T-cell (primary cell): Measurements from ENCODE around the gene PELI2. TPM values are rescaled to one million over a fixed set of nuclear protein-coding genes. Genes with fewer than 3 reads are reported as not detected.
"Not testable (repeated sequence)": the region's sequence is repeated elsewhere in the genome, so short reads cannot be mapped to it uniquely, and the experiment has no call there.

Source experiments
- ATAC-seq, 4 experiments: fragments of 200-7000 bp in 3 of 4; fragments of 150-1000 bp in 1 of 4; cut with Tn5 transposase; replicated peaks in 1 of 4; 1 replicate in 3 of 4; 2 replicates in 1 of 4; pipeline ENCODE4 v1.10.0; 2021; ENCODE audit warnings: moderate library complexity in 3 of 4, mild to moderate bottlenecking in 2 of 4, moderate number of reproducible peaks in 1 of 4
- CTCF ChIA-PET, 2 donors: fragments of 300-600 bp; sonication (Branson Sonifier 250); formaldehyde crosslinking; loops; one replicate each; lab custom pipeline; 2022; ENCODE audit warnings: antibody characterized with exemption in 2 of 2; lab: Charles Lee
- POLR2A ChIA-PET, 2 donors: fragments of 300-600 bp; sonication (Branson Sonifier 250); formaldehyde crosslinking; loops; one replicate each; lab custom pipeline; 2022; ENCODE audit warnings: antibody characterized with exemption in 2 of 2; lab: Charles Lee
- DNase-seq, 35 experiments: peaks; one replicate each; pipeline versions ENCODE4 v3.0.0 to v3.0.0-alpha.2; 2013 to 2023
- H3K27ac ChIP-seq: one replicate; pipeline ENCODE4 v1.5.1; 2013; ENCODE audit warnings: low read length
- H3K27me3 ChIP-seq, 2 experiments: replicated peaks in 1 of 2; 1 replicate in 1 of 2; 2 replicates in 1 of 2; pipeline versions ENCODE4 v1.6.1 to v1.7.0; 2013; ENCODE audit warnings: low read length in 1 of 2, mixed read lengths in 1 of 2; ENCODE audit not compliant: control insufficient read depth in 2 of 2, insufficient read depth in 2 of 2; ENCODE audit errors: extremely low read depth in 1 of 2
- H3K36me3 ChIP-seq, 2 donors: 1 replicate in 1 of 2; 2 replicates in 1 of 2; pipeline versions ENCODE4 v1.6.1 to v1.7.0; 2013; ENCODE audit warnings: low read length in 1 of 2; ENCODE audit not compliant: control insufficient read depth in 2 of 2, insufficient read depth in 1 of 2; ENCODE audit errors: extremely low read depth in 1 of 2
- H3K4me1 ChIP-seq, 2 experiments: 1 replicate in 1 of 2; 2 replicates in 1 of 2; pipeline versions ENCODE4 v1.6.1 to v1.7.0; 2013; ENCODE audit warnings: low read length in 2 of 2, mixed read lengths in 1 of 2; ENCODE audit not compliant: insufficient read depth in 2 of 2, control insufficient read depth in 1 of 2; ENCODE audit errors: extremely low read depth in 1 of 2
- H3K4me3 ChIP-seq, 2 donors: 1 replicate in 1 of 2; 2 replicates in 1 of 2; pipeline versions ENCODE4 v1.5.1 to v1.7.0; 2013; ENCODE audit warnings: mild to moderate bottlenecking in 2 of 2, low read length in 1 of 2, moderate library complexity in 1 of 2; ENCODE audit not compliant: control insufficient read depth in 1 of 2; ENCODE audit errors: extremely low read depth in 1 of 2
- H3K9me3 ChIP-seq: 2 replicates; pipeline ENCODE4 v1.7.0; 2013
- H3K27ac Mint-ChIP-seq, 2 donors: one replicate each; pipeline ENCODE4 v1.8.0; 2020 to 2021; ENCODE audit warnings: mild to moderate bottlenecking in 2 of 2, mixed read lengths in 2 of 2
- H3K27me3 Mint-ChIP-seq, 2 donors: one replicate each; pipeline ENCODE4 v1.8.0; 2021 to 2022; ENCODE audit warnings: mixed read lengths in 2 of 2
- H3K36me3 Mint-ChIP-seq: one replicate; pipeline ENCODE4 v1.8.0; 2021; ENCODE audit warnings: mixed read lengths
- H3K4me1 Mint-ChIP-seq, 3 donors: one replicate each; pipeline ENCODE4 v1.8.0; 2020 to 2022; ENCODE audit warnings: mixed read lengths in 3 of 3, mild to moderate bottlenecking in 1 of 3
- H3K4me3 Mint-ChIP-seq, 3 donors: one replicate each; pipeline ENCODE4 v1.8.0; 2020 to 2022; ENCODE audit warnings: mild to moderate bottlenecking in 3 of 3, mixed read lengths in 3 of 3, moderate library complexity in 3 of 3
- H3K9me3 Mint-ChIP-seq, 3 donors: one replicate each; pipeline ENCODE4 v1.8.0; 2020 to 2022; ENCODE audit warnings: mixed read lengths in 3 of 3
- WGBS: methylation state at CpG from one replicate; pipeline ENCODE4 v1.1.5; 2013; ENCODE audit warnings: missing lambda C conversion rate; ENCODE audit not compliant: insufficient coverage; 5-methylcytosine and 5-hydroxymethylcytosine counted together
- total RNA-seq, 35 experiments: library from RNA in 6 of 35; stranded (reverse) in 6 of 35; fragments of 120-200 nt in 1 of 35; gene quantifications; one replicate each; pipeline versions ENCODE4 v1.2.1 to v1.2.4 and lab custom pipeline; 2013 to 2026

Gene PELI2
- total RNA-seq, 5 donors from 2014 or later (not counting 1 experiment from before 2014, with no cell fraction given) = 9.0 to 12.7 (median 10.5) TPM

GRCh38 chr14:56156096-56156495 is 37.9 kb downstream of the PELI2 start:
- no peaks in the 10 kb centered on the region for H3K27me3 ChIP-seq
- H3K9me3 Mint-ChIP-seq = peaks cover 0 to 3% (median 0%) of the 10 kb centered on the region in 3 donors
- CTCF ChIA-PET = interaction anchor here in 1 of 2 donors (0.5 kb wide), 1 partner anchor 1087 kb away, joined by 3 read pairs; no protein-coding TSS in a partner anchor
- no peak overlapping the region for H3K27ac ChIP-seq
- H3K36me3 Mint-ChIP-seq = peaks cover 2% of the 10 kb centered on the region
- DNase-seq = no peak
- POLR2A ChIA-PET = no interaction called here
- H3K4me3 Mint-ChIP-seq = no peak overlapping the region
- no peaks in the 10 kb centered on the region for H3K4me1 ChIP-seq
- no peaks in the 10 kb centered on the region for H3K36me3 ChIP-seq
- H3K4me3 ChIP-seq = no peak overlapping the region
- peaks cover 18 to 49% (median 31%) of the 10 kb centered on the region in 3 donors for H3K4me1 Mint-ChIP-seq
- H3K27me3 Mint-ChIP-seq = peaks cover 0 to 1% of the 10 kb centered on the region in 2 donors
- no peak overlapping the region for H3K27ac Mint-ChIP-seq
- H3K9me3 ChIP-seq = no peaks in the 10 kb centered on the region
- ATAC-seq = no peak

GRCh38 chr14:56159066-56159465 is 40.9 kb downstream of the PELI2 start:
- peaks cover 15 to 30% (median 20%) of the 10 kb centered on the region in 3 donors for H3K4me1 Mint-ChIP-seq
- no peaks in the 10 kb centered on the region for H3K36me3 ChIP-seq
- ChIA-PET POLR2A (interaction anchor here in 1 of 2 donors (0.5 kb wide), 1 partner anchor 994 kb away, joined by 3 read pairs; no protein-coding TSS in a partner anchor), CTCF (no interaction called here)
- ATAC-seq = no peak
- H3K27me3 ChIP-seq = no peaks in the 10 kb centered on the region
- peaks cover 0 to 1% of the 10 kb centered on the region in 2 donors for H3K27me3 Mint-ChIP-seq
- H3K36me3 Mint-ChIP-seq = peaks cover 11% of the 10 kb centered on the region
- peaks cover 11 to 21% (median 17%) of the 10 kb centered on the region in 3 donors for H3K9me3 Mint-ChIP-seq
- no peaks in the 10 kb centered on the region for H3K9me3 ChIP-seq
- H3K4me1 ChIP-seq = no peaks in the 10 kb centered on the region
- no peak for DNase-seq
- H3K27ac Mint-ChIP-seq = no peak overlapping the region
- no peak overlapping the region for H3K27ac ChIP-seq
- H3K4me3 ChIP-seq = no peak overlapping the region
- H3K4me3 Mint-ChIP-seq = no peak overlapping the region
- WGBS = 30% methylated on average over 4 of the region's 4 CpGs

- peaks cover 11 to 19% (median 14%) of the 10 kb centered on the region in 3 donors for H3K4me1 Mint-ChIP-seq
- H3K36me3 Mint-ChIP-seq = peaks cover 20% of the 10 kb centered on the region
- Histone ChIP-seq H3K9me3 (no peaks in the 10 kb centered on the region), H3K27ac (no peak overlapping the region), H3K36me3 (no peaks in the 10 kb centered on the region), H3K27me3 (no peaks in the 10 kb centered on the region), H3K4me3 (no peak overlapping the region), H3K4me1 (no peaks in the 10 kb centered on the region)
- ChIA-PET POLR2A (no interaction called here), CTCF (no interaction called here)
- no peak for ATAC-seq
- no peak overlapping the region for H3K4me3 Mint-ChIP-seq
- H3K27ac Mint-ChIP-seq = no peak overlapping the region
- H3K27me3 Mint-ChIP-seq = peaks cover 0 to 1% of the 10 kb centered on the region in 2 donors
- DNase-seq = no peak
- WGBS = 40% methylated on average over 1 of the region's 2 CpGs
- peaks cover 11 to 31% (median 25%) of the 10 kb centered on the region in 3 donors for H3K9me3 Mint-ChIP-seq
Measured at GRCh38 chr14:56160088-56160487, 41.9 kb downstream of the PELI2 start.

- Mint-ChIP-seq H3K4me3 (no peak overlapping the region), H3K4me1 (peaks cover 11 to 27% (median 14%) of the 10 kb centered on the region in 3 donors), H3K36me3 (peaks cover 30% of the 10 kb centered on the region), H3K9me3 (peaks cover 19 to 44% (median 31%) of the 10 kb centered on the region in 3 donors), H3K27me3 (no peaks in the 10 kb centered on the region), H3K27ac (no peak overlapping the region)
- Histone ChIP-seq H3K36me3 (no peaks in the 10 kb centered on the region), H3K4me3 (no peak overlapping the region), H3K9me3 (peaks cover 3% of the 10 kb centered on the region), H3K4me1 (no peaks in the 10 kb centered on the region), H3K27ac (no peak overlapping the region), H3K27me3 (no peaks in the 10 kb centered on the region)
- ATAC-seq (no peak), DNase-seq (no peak)
- no CpG with 5 or more reads among the region's 1 CpG for WGBS
- CTCF ChIA-PET = no interaction called here
- POLR2A ChIA-PET = interaction anchor here in 1 of 2 donors (0.6 kb wide), 1 partner anchor 26 kb away, joined by 6 read pairs; no protein-coding TSS in a partner anchor
Measured at GRCh38 chr14:56161658-56162057, 43.4 kb downstream of the PELI2 start.

- H3K27me3 Mint-ChIP-seq = no peaks in the 10 kb centered on the region
- CTCF ChIA-PET = no interaction called here
- POLR2A ChIA-PET = no interaction called here
- peaks cover 34% of the 10 kb centered on the region for H3K36me3 Mint-ChIP-seq
- ATAC-seq (no peak), DNase-seq (no peak)
- no peak overlapping the region for H3K4me3 Mint-ChIP-seq
- peaks cover 11 to 32% (median 15%) of the 10 kb centered on the region in 3 donors for H3K4me1 Mint-ChIP-seq
- H3K9me3 ChIP-seq = peaks cover 3% of the 10 kb centered on the region
- no peak overlapping the region for H3K27ac ChIP-seq
- no peak overlapping the region for H3K4me3 ChIP-seq
- peaks cover 24 to 51% (median 37%) of the 10 kb centered on the region in 3 donors for H3K9me3 Mint-ChIP-seq
- H3K36me3 ChIP-seq = no peaks in the 10 kb centered on the region
- no CpG with 5 or more reads among the region's 2 CpGs for WGBS
- H3K27ac Mint-ChIP-seq = no peak overlapping the region
- no peaks in the 10 kb centered on the region for H3K4me1 ChIP-seq
- H3K27me3 ChIP-seq = no peaks in the 10 kb centered on the region
Measured at GRCh38 chr14:56162476-56162875, 44.3 kb downstream of the PELI2 start.

- no CpG with 5 or more reads among the region's 7 CpGs for WGBS
- H3K4me3 Mint-ChIP-seq, H3K4me1 ChIP-seq, H3K27me3 Mint-ChIP-seq, H3K27ac Mint-ChIP-seq, H3K36me3 ChIP-seq, DNase-seq, H3K27me3 ChIP-seq, H3K4me3 ChIP-seq, ATAC-seq, H3K9me3 ChIP-seq, H3K27ac ChIP-seq, POLR2A ChIA-PET: not testable (repeated sequence)
- CTCF ChIA-PET = interaction anchor here in 1 of 2 donors (0.6 kb wide), 1 partner anchor 84 kb away, joined by 3 read pairs; no protein-coding TSS in a partner anchor
- H3K4me1 Mint-ChIP-seq = peaks cover 23 to 51% (median 26%) of the 10 kb centered on the region in 3 donors
- peaks cover 34% of the 10 kb centered on the region for H3K36me3 Mint-ChIP-seq
- H3K9me3 Mint-ChIP-seq = peaks cover 24 to 52% (median 38%) of the 10 kb centered on the region in 3 donors
Measured at GRCh38 chr14:56166579-56166978, 48.4 kb downstream of the PELI2 start.
